Astrocyte (in vitro differentiated cells and primary cell): Measurements from ENCODE around the gene PCSK7. TPM values are rescaled to one million over a fixed set of nuclear protein-coding genes. Genes with fewer than 3 reads are reported as not detected.

Experiments used
- DNase-seq: peaks from one replicate; pipeline ENCODE4 v3.0.0-alpha.2; 2010; ENCODE audit warnings: low read depth
- FAIRE-seq: peaks from 2 replicates; lab custom pipeline; 2011; peaks lifted over from hg19 to GRCh38; lab: Jason Lieb, UNC
- H2AFZ ChIP-seq: 2 replicates; pipeline ENCODE4 v1.6.0; 2012; ENCODE audit warnings: low read depth, low read length, inconsistent platforms
- H3K27ac ChIP-seq: 2 replicates; pipeline ENCODE4 v1.5.1; 2011; ENCODE audit warnings: low read depth, low read length, inconsistent platforms
- H3K27me3 ChIP-seq: 2 replicates; pipeline ENCODE4 v1.6.0; 2011; ENCODE audit warnings: low read length, inconsistent platforms; ENCODE audit not compliant: insufficient read depth
- H3K36me3 ChIP-seq: 2 replicates; pipeline ENCODE4 v1.5.1; 2011; ENCODE audit warnings: low read length, inconsistent platforms; ENCODE audit not compliant: insufficient read depth
- H3K4me1 ChIP-seq: 2 replicates; pipeline ENCODE4 v1.5.1; 2011; ENCODE audit warnings: low read length, inconsistent platforms; ENCODE audit not compliant: insufficient read depth
- H3K4me2 ChIP-seq: 2 replicates; pipeline ENCODE4 v1.6.0; 2012; ENCODE audit warnings: low read length, inconsistent platforms
- H3K4me3 ChIP-seq: 2 replicates; pipeline ENCODE4 v1.5.1; 2011; ENCODE audit warnings: low read depth, mild to moderate bottlenecking, low read length, inconsistent platforms; ENCODE audit not compliant: insufficient read depth
- H3K79me2 ChIP-seq: 2 replicates; pipeline ENCODE4 v1.6.0; 2012; ENCODE audit warnings: mild to moderate bottlenecking, low read length, inconsistent platforms; ENCODE audit not compliant: insufficient read depth
- H3K9ac ChIP-seq: 2 replicates; pipeline ENCODE4 v1.6.0; 2012; ENCODE audit warnings: mild to moderate bottlenecking, low read length, inconsistent platforms
- H3K9me3 ChIP-seq: 2 replicates; pipeline ENCODE4 v1.5.1; 2012; ENCODE audit warnings: low read depth, mild to moderate bottlenecking, low read length, inconsistent platforms; ENCODE audit not compliant: insufficient read depth
- H4K20me1 ChIP-seq: 2 replicates; pipeline ENCODE4 v1.6.0; 2012; ENCODE audit warnings: low read length, inconsistent platforms; ENCODE audit not compliant: insufficient read depth
- H3K27ac Mint-ChIP-seq: one replicate; pipeline ENCODE4 v1.8.0; 2021; ENCODE audit warnings: mild to moderate bottlenecking, mixed read lengths; ENCODE audit not compliant: unreplicated experiment
- H3K27me3 Mint-ChIP-seq: one replicate; pipeline ENCODE4 v1.8.0; 2021; ENCODE audit warnings: low read depth, mixed read lengths; ENCODE audit not compliant: unreplicated experiment
- H3K36me3 Mint-ChIP-seq: one replicate; pipeline ENCODE4 v1.8.0; 2021; ENCODE audit warnings: low read depth, mixed read lengths; ENCODE audit not compliant: unreplicated experiment
- H3K4me1 Mint-ChIP-seq: one replicate; pipeline ENCODE4 v1.8.0; 2021; ENCODE audit warnings: low read depth, mixed read lengths; ENCODE audit not compliant: unreplicated experiment
- H3K4me3 Mint-ChIP-seq: one replicate; pipeline ENCODE4 v1.8.0; 2021; ENCODE audit warnings: mild to moderate bottlenecking, moderate library complexity, mixed read lengths; ENCODE audit not compliant: unreplicated experiment
- H3K9me3 Mint-ChIP-seq: one replicate; pipeline ENCODE4 v1.8.0; 2021; ENCODE audit warnings: mild to moderate bottlenecking, mixed read lengths; ENCODE audit not compliant: unreplicated experiment
- EZH2 ChIP-seq: IDR thresholded peaks from 2 replicates; pipeline ENCODE4 v1.6.1; 2012; ENCODE audit warnings: mild to moderate bottlenecking, low read length, inconsistent platforms; ENCODE audit not compliant: insufficient read depth
- total RNA-seq: library from RNA; stranded (reverse); gene quantifications from 2 replicates; pipeline ENCODE4 v1.2.1, GENCODE V29; 2021
- TF ChIP-seq, protein P1 (sequence below): IDR thresholded peaks from 2 replicates; pipeline ENCODE4 v1.5.1; 2011; ENCODE audit warnings: low read depth, mild to moderate bottlenecking, inconsistent platforms, low read length, moderate library complexity; ENCODE audit not compliant: insufficient read depth

The PCSK7 gene
- total RNA-seq, 1 donor from 2014 or later = 43.6 TPM

DNA sequence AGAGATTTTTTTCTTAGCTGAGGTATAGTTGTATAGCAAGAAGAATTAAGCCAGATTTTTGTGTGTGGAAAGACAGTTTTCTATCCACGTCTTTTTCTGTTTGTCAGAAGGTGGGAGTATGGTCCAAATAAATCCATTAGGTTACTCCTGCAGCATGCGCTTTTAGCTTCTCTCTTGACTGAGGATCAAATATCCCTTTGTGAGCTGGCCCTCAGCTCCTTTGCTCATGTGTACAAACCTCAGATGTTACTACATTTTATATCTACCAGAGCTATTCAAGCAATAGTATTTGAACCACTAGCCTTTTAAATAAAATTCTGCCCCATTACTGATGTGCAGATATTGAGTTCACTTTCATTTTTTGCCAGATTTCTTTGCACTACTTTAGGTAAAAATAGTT lies 62.1 kb downstream of the PCSK7 start:
- H3K9me3 Mint-ChIP-seq = no peaks in the 10 kb centered on the region
- Histone ChIP-seq H2AFZ (no peak overlapping the region), H3K27me3 (no peaks in the 10 kb centered on the region), H3K4me2 (no peak overlapping the region), H3K9ac (no peak overlapping the region), H3K79me2 (peaks cover 23% of the 10 kb centered on the region), H3K36me3 (peaks cover 25% of the 10 kb centered on the region), H3K4me1 (peaks cover 4% of the 10 kb centered on the region), H3K4me3 (no peak overlapping the region), H3K27ac (no peak overlapping the region), H3K9me3 (no peaks in the 10 kb centered on the region), H4K20me1 (peaks cover 57% of the 10 kb centered on the region)
- H3K4me1 Mint-ChIP-seq = peaks cover 50% of the 10 kb centered on the region
- peaks cover 10% of the 10 kb centered on the region for H3K36me3 Mint-ChIP-seq
- no peak for TF ChIP-seq EZH2
- TF ChIP-seq, protein P1, sequence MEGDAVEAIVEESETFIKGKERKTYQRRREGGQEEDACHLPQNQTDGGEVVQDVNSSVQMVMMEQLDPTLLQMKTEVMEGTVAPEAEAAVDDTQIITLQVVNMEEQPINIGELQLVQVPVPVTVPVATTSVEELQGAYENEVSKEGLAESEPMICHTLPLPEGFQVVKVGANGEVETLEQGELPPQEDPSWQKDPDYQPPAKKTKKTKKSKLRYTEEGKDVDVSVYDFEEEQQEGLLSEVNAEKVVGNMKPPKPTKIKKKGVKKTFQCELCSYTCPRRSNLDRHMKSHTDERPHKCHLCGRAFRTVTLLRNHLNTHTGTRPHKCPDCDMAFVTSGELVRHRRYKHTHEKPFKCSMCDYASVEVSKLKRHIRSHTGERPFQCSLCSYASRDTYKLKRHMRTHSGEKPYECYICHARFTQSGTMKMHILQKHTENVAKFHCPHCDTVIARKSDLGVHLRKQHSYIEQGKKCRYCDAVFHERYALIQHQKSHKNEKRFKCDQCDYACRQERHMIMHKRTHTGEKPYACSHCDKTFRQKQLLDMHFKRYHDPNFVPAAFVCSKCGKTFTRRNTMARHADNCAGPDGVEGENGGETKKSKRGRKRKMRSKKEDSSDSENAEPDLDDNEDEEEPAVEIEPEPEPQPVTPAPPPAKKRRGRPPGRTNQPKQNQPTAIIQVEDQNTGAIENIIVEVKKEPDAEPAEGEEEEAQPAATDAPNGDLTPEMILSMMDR = no peak
- DNase-seq = no peak
- no peaks in the 10 kb centered on the region for H3K27me3 Mint-ChIP-seq
- FAIRE-seq = no peak
- H3K4me3 Mint-ChIP-seq = no peak overlapping the region
- peak overlapping the region; percentile 24 for H3K27ac Mint-ChIP-seq

DNA sequence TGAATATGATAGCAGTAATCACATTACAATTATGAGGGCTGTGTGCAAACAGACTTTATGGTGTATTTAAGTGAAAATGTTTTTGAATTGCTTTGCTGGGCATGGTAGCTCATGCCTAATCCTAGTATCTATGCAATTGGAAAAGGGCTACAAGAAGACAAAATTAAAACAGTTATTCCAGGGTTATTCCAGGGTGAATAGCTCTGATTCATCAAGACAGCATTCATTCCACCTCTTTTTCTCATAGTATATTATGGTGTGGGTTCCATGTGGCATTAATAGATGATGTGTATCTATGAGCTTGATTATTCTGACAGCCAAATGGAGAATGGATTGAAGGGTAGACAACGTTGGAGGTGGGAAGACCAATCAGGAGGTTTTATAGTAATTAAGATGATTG lies 65.4 kb downstream of the PCSK7 start:
- H3K36me3 ChIP-seq = peaks cover 42% of the 10 kb centered on the region
- no peak overlapping the region for H3K27ac ChIP-seq
- no peak for FAIRE-seq
- H3K9me3 ChIP-seq = no peaks in the 10 kb centered on the region
- H3K79me2 ChIP-seq = peaks cover 37% of the 10 kb centered on the region
- TF ChIP-seq, protein P1 = no peak
- no peak for TF ChIP-seq EZH2
- DNase-seq = no peak
- H3K9ac ChIP-seq = no peak overlapping the region
- no peak overlapping the region for H3K4me3 ChIP-seq
- no peaks in the 10 kb centered on the region for H3K4me1 ChIP-seq
- Mint-ChIP-seq H3K4me3 (no peak overlapping the region), H3K27me3 (no peaks in the 10 kb centered on the region), H3K9me3 (no peaks in the 10 kb centered on the region), H3K27ac (no peak overlapping the region), H3K36me3 (peaks cover 12% of the 10 kb centered on the region), H3K4me1 (peaks cover 29% of the 10 kb centered on the region)
- H3K4me2 ChIP-seq = no peak overlapping the region
- H3K27me3 ChIP-seq = no peaks in the 10 kb centered on the region
- peaks cover 49% of the 10 kb centered on the region for H4K20me1 ChIP-seq
- H2AFZ ChIP-seq = no peak overlapping the region

DNA sequence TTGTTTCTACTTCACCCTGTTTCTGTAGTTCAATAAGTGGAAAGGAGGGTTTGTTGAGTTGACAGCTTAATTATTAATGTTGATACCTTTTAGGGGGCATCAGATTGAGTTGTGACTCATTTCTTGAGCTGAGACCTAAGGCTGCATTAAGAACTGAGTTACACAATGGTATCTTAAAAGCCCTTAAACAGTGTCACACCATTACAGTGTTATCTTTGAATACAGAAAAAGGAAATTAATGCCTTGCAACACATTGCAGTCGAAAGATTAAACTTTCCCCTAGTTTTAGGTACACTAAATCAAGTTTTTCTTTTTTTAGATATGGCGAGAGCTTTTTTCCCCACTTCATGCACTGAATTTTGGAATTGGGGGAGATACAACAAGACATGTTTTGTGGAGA lies 71.0 kb downstream of the PCSK7 start:
- Histone ChIP-seq H3K36me3 (peaks cover 39% of the 10 kb centered on the region), H4K20me1 (peaks cover 65% of the 10 kb centered on the region), H3K9ac (no peak overlapping the region), H3K9me3 (no peaks in the 10 kb centered on the region), H3K4me1 (no peaks in the 10 kb centered on the region), H3K4me3 (no peak overlapping the region), H2AFZ (no peak overlapping the region), H3K4me2 (no peak overlapping the region), H3K27me3 (no peaks in the 10 kb centered on the region), H3K79me2 (peaks cover 72% of the 10 kb centered on the region), H3K27ac (no peak overlapping the region)
- FAIRE-seq (no peak), DNase-seq (no peak)
- Mint-ChIP-seq H3K9me3 (no peaks in the 10 kb centered on the region), H3K4me3 (no peak overlapping the region), H3K36me3 (peaks cover 11% of the 10 kb centered on the region), H3K27me3 (no peaks in the 10 kb centered on the region), H3K4me1 (no peaks in the 10 kb centered on the region), H3K27ac (peak overlapping the region; percentile 1)
- no peak for TF ChIP-seq EZH2
- TF ChIP-seq, protein P1 = no peak
